SK-N-SH (cell line): ENCODE data around the gene SOS2.

Experiments
- CTCF ChIP-seq: fragments of 200-600 bp; sonication (generic); IDR thresholded peaks from 2 replicates; pipeline ENCODE4 v1.6.1; 2017; ENCODE audit warnings: antibody characterized with exemption, mild to moderate bottlenecking, moderate library complexity
- EP300 ChIP-seq, 2 experiments: IDR thresholded peaks; 2 replicates each; pipeline versions ENCODE4 v1.4.0 to v1.6.1; 2012; ENCODE audit warnings: borderline replicate concordance in 1 of 2, low read depth in 1 of 2, low read length in 1 of 2
- EZH2phosphoT487 ChIP-seq: fragments of 200-600 bp; sonication (generic); IDR thresholded peaks from 2 replicates; pipeline ENCODE4 v1.6.1; 2017; ENCODE audit warnings: low read depth, mixed run types, mild to moderate bottlenecking, antibody characterized with exemption, moderate library complexity, borderline replicate concordance
- GATA2 ChIP-seq: sonication (generic); formaldehyde crosslinking; IDR thresholded peaks from 2 replicates; pipeline ENCODE4 v1.5.0; 2020; ENCODE audit warnings: mild to moderate bottlenecking, missing genetic modification reagents
- NRF1 ChIP-seq: IDR thresholded peaks from 2 replicates; pipeline ENCODE4 v1.6.1; 2012; ENCODE audit warnings: low read depth, mild to moderate bottlenecking, low read length
- POLR2AphosphoS5 ChIP-seq: IDR thresholded peaks from 2 replicates; pipeline ENCODE4 v1.6.1; 2012; ENCODE audit warnings: low read depth, low read length
- RAD21 ChIP-seq: IDR thresholded peaks from 2 replicates; pipeline ENCODE4 v1.6.1; 2012; ENCODE audit warnings: mild to moderate bottlenecking, low read length
- REST ChIP-seq: IDR thresholded peaks from 2 replicates; pipeline ENCODE4 v1.6.1; 2012; ENCODE audit warnings: mild to moderate bottlenecking, low read depth, low read length, moderate library complexity
- RFX5 ChIP-seq: IDR thresholded peaks from 2 replicates; pipeline ENCODE4 v1.6.1; 2012; ENCODE audit warnings: mild to moderate bottlenecking, improper control_type of control experiment, low read length
- ZBTB33 ChIP-seq: IDR thresholded peaks from 2 replicates; pipeline ENCODE4 v1.4.0; 2012; ENCODE audit warnings: low read depth, borderline replicate concordance

GRCh38 chr14:50237427-50237826, 6.0 kb upstream of the SOS2 start:
- TF ChIP-seq RFX5 (no peak), CTCF (no peak), EZH2phosphoT487 (no peak), EP300 (IDR thresholded peaks at IDR 0.05; ENCODE audit: borderline replicate concordance in 1 of 2, low read depth in 1 of 2, low read length in 1 of 2) (no peak), POLR2AphosphoS5 (no peak), ZBTB33 (no peak), REST (no peak), NRF1 (no peak), RAD21 (no peak), GATA2 (CRISPR knock-in tag) (no peak)
